B cell (primary cell): ENCODE measurements around the gene NTM. TPM values are rescaled to one million over a fixed set of nuclear protein-coding genes. Genes with fewer than 3 reads are reported as not detected.

Source experiments
- ATAC-seq: fragments of 200-7000 bp; cut with Tn5 transposase; one replicate; pipeline ENCODE4 v1.10.0; 2021; ENCODE audit warnings: low read depth, mild to moderate bottlenecking, moderate number of reproducible peaks, moderate library complexity
- CTCF ChIA-PET: fragments of 350-600 bp; sonication (Branson Sonifier 250); formaldehyde crosslinking; loops from one replicate; lab custom pipeline; 2021; ENCODE audit warnings: antibody characterized with exemption, inconsistent platforms; lab: Charles Lee
- POLR2A ChIA-PET: fragments of 350-600 bp; sonication (Branson Sonifier 250); formaldehyde crosslinking; loops from one replicate; lab custom pipeline; 2021; ENCODE audit warnings: antibody characterized with exemption; lab: Charles Lee
- DNase-seq: peaks from one replicate; pipeline ENCODE4 v3.0.0; 2013
- H2AFZ ChIP-seq: 2 replicates; pipeline ENCODE4 v1.6.1; 2012; ENCODE audit warnings: mild to moderate bottlenecking, low read depth, low read length; ENCODE audit not compliant: insufficient read depth, poor library complexity, severe bottlenecking
- H3K27ac ChIP-seq, 2 donors: 1 replicate in 1 of 2; 2 replicates in 1 of 2; pipeline ENCODE4 v1.5.1; 2012 to 2013; ENCODE audit warnings: low read length in 2 of 2, mild to moderate bottlenecking in 2 of 2, moderate library complexity in 1 of 2
- H3K27me3 ChIP-seq, 4 experiments: fragments of 200-600 bp in 1 of 4; sonication (generic) in 1 of 4; replicated peaks in 1 of 4; 1 replicate in 2 of 4; 2 replicates in 2 of 4; pipeline versions ENCODE4 v1.6.1 to v1.7.0; 2013 to 2016; ENCODE audit warnings: low read length in 3 of 4, mild to moderate bottlenecking in 2 of 4, mixed read lengths in 1 of 4, moderate library complexity in 1 of 4; ENCODE audit not compliant: insufficient read depth in 4 of 4, control insufficient read depth in 3 of 4; ENCODE audit errors: control extremely low read depth in 1 of 4
- H3K36me3 ChIP-seq, 2 experiments: replicated peaks in 1 of 2; 1 replicate in 1 of 2; 2 replicates in 1 of 2; pipeline versions ENCODE4 v1.6.1 to v1.7.1; 2013; ENCODE audit warnings: low read length in 1 of 2; ENCODE audit not compliant: insufficient read depth in 2 of 2, control insufficient read depth in 1 of 2; ENCODE audit errors: control extremely low read depth in 1 of 2, extremely low read depth in 1 of 2
- H3K4me1 ChIP-seq, 2 donors: fragments of 200-600 bp in 1 of 2; sonication (generic) in 1 of 2; 1 replicate in 1 of 2; 2 replicates in 1 of 2; pipeline versions ENCODE4 v1.5.1 to v1.6.1; 2013 to 2017; ENCODE audit warnings: low read length in 2 of 2; ENCODE audit not compliant: control insufficient read depth in 2 of 2, insufficient read depth in 2 of 2
- H3K4me2 ChIP-seq: replicated peaks from 2 replicates; pipeline ENCODE3; 2012; ENCODE audit warnings: mild to moderate bottlenecking, low read depth, low read length; ENCODE audit not compliant: poor library complexity, severe bottlenecking
- H3K4me3 ChIP-seq, 5 experiments: fragments of 200-600 bp in 1 of 5; sonication (generic) in 1 of 5; 1 replicate in 3 of 5; 2 replicates in 2 of 5; pipeline versions ENCODE4 v1.5.1 to v1.7.0; 2011 to 2016; ENCODE audit warnings: low read length in 4 of 5, mild to moderate bottlenecking in 4 of 5, low read depth in 2 of 5, control low read depth in 1 of 5, moderate library complexity in 1 of 5; ENCODE audit not compliant: insufficient read depth in 1 of 5; ENCODE audit errors: control extremely low read depth in 1 of 5, extremely low read depth in 1 of 5
- H3K79me2 ChIP-seq: fragments of 200-600 bp; sonication (generic); one replicate; pipeline ENCODE4 v1.6.0; 2016; ENCODE audit warnings: low read length; ENCODE audit not compliant: control insufficient read depth, insufficient read depth
- H3K9ac ChIP-seq: fragments of 200-600 bp; sonication (generic); 2 replicates; pipeline ENCODE4 v1.6.1; 2017; ENCODE audit warnings: mild to moderate bottlenecking, low read length, moderate library complexity
- H3K9me3 ChIP-seq, 3 donors: one replicate each; pipeline versions ENCODE4 v1.6.1 to v1.7.1; 2013; ENCODE audit warnings: low read length in 2 of 3; ENCODE audit not compliant: control insufficient read depth in 2 of 3, insufficient read depth in 1 of 3; ENCODE audit errors: control extremely low read depth in 1 of 3
- H4K20me1 ChIP-seq: 2 replicates; pipeline ENCODE4 v1.6.0; 2012; ENCODE audit warnings: mild to moderate bottlenecking, low read length; ENCODE audit not compliant: insufficient read depth, control insufficient read depth, poor library complexity, severe bottlenecking
- H3K27ac Mint-ChIP-seq: one replicate; pipeline ENCODE4 v1.8.0; 2021; ENCODE audit warnings: mixed read lengths
- H3K27me3 Mint-ChIP-seq: one replicate; pipeline ENCODE4 v1.8.0; 2021; ENCODE audit warnings: mixed read lengths
- H3K4me1 Mint-ChIP-seq: one replicate; pipeline ENCODE4 v1.8.0; 2021; ENCODE audit warnings: mixed read lengths
- H3K4me3 Mint-ChIP-seq: one replicate; pipeline ENCODE4 v1.8.0; 2021; ENCODE audit warnings: mixed read lengths
- H3K9me3 Mint-ChIP-seq: one replicate; pipeline ENCODE4 v1.8.0; 2022; ENCODE audit warnings: mixed read lengths; ENCODE audit not compliant: insufficient read depth
- CTCF ChIP-seq: fragments of 200-600 bp; IDR thresholded peaks from one replicate; pipeline ENCODE4 v1.8.0; 2022; ENCODE audit warnings: antibody characterized with exemption, mild to moderate bottlenecking
- EZH2 ChIP-seq: IDR thresholded peaks from 2 replicates; pipeline ENCODE4 v1.6.1; 2012; ENCODE audit warnings: borderline replicate concordance, low read depth, mild to moderate bottlenecking, moderate library complexity, low read length; ENCODE audit not compliant: insufficient read depth, poor library complexity, severe bottlenecking
- WGBS: methylation state at CpG from one replicate; pipeline ENCODE4 v1.1.5; 2013; ENCODE audit warnings: missing lambda C conversion rate; ENCODE audit not compliant: insufficient coverage; 5-methylcytosine and 5-hydroxymethylcytosine counted together
- intact Hi-C: fragments of 100-400 bp; cut with micrococcal nuclease; formaldehyde crosslinking; loops from one replicate; pipeline ENCODE4 v1.10.0; 2022
- polyA plus RNA-seq: library from polyadenylated mRNA; depleted of rRNA; stranded (reverse); fragments of >200 nt; gene quantifications from 2 replicates; pipeline ENCODE4 v1.2.3, GENCODE V29; 2012
- total RNA-seq, 2 donors: library from RNA; stranded (reverse); fragments of 120-200 nt in 1 of 2; gene quantifications; 1 replicate in 1 of 2; 2 replicates in 1 of 2; pipeline versions ENCODE4 v1.2.3 to v1.2.4, GENCODE V29; 2013 to 2022

NTM gene
- total and polyA plus RNA-seq, 2 donors (not counting 1 experiment from before 2014, with no cell fraction given): not detected

- H3K4me3 ChIP-seq: no peak overlapping the region
- no peak for ATAC-seq
- H3K4me1 ChIP-seq: no peaks in the 10 kb centered on the region
- WGBS: 100% methylated on average over 2 of the region's 3 CpGs
- DNase-seq: no peak
- Mint-ChIP-seq H3K9me3 (no peaks in the 10 kb centered on the region), H3K4me1 (no peaks in the 10 kb centered on the region), H3K27me3 (no peaks in the 10 kb centered on the region), H3K4me3 (no peak overlapping the region), H3K27ac (no peak overlapping the region)
- CTCF ChIA-PET: no interaction called here
- H3K27ac ChIP-seq: no peak overlapping the region
- H3K79me2 ChIP-seq: no peaks in the 10 kb centered on the region
- POLR2A ChIA-PET: no interaction called here
- no peaks in the 10 kb centered on the region for H3K9me3 ChIP-seq
- no peaks in the 10 kb centered on the region for H4K20me1 ChIP-seq
- H3K4me2 ChIP-seq: no peak overlapping the region
- H2AFZ ChIP-seq: no peak overlapping the region
- no peak overlapping the region for H3K9ac ChIP-seq
- no peaks in the 10 kb centered on the region for H3K27me3 ChIP-seq
- no peaks in the 10 kb centered on the region for H3K36me3 ChIP-seq
- intact Hi-C loops: no loop called here
- TF ChIP-seq CTCF: no peak
- no peak for TF ChIP-seq EZH2
Observed at GRCh38 chr11:131880316-131880715, 509.9 kb downstream of the NTM start.

GRCh38 chr11:131880976-131881375 lies 510.6 kb downstream of the NTM start:
- no peak overlapping the region for H3K27ac ChIP-seq
- no peak overlapping the region for H3K27ac Mint-ChIP-seq
- H3K4me3 ChIP-seq: no peak overlapping the region
- ATAC-seq (no peak), DNase-seq (no peak)
- no peaks in the 10 kb centered on the region for H3K27me3 Mint-ChIP-seq
- no peak overlapping the region for H3K4me3 Mint-ChIP-seq
- H3K4me1 Mint-ChIP-seq: no peaks in the 10 kb centered on the region
- H3K79me2 ChIP-seq: no peaks in the 10 kb centered on the region
- H4K20me1 ChIP-seq: no peaks in the 10 kb centered on the region
- H3K36me3 ChIP-seq: no peaks in the 10 kb centered on the region
- H3K4me1 ChIP-seq: no peaks in the 10 kb centered on the region
- ChIA-PET POLR2A (no interaction called here), CTCF (no interaction called here)
- intact Hi-C loops: no loop called here
- H3K9ac ChIP-seq: no peak overlapping the region
- no peaks in the 10 kb centered on the region for H3K27me3 ChIP-seq
- no peaks in the 10 kb centered on the region for H3K9me3 Mint-ChIP-seq
- no peak overlapping the region for H2AFZ ChIP-seq
- no CpG with 5 or more reads among the region's 6 CpGs for WGBS
- H3K4me2 ChIP-seq: no peak overlapping the region
- H3K9me3 ChIP-seq: no peaks in the 10 kb centered on the region
- no peak for TF ChIP-seq EZH2
- TF ChIP-seq CTCF: no peak
